Pancreas (tissue), 10 donors: ENCODE measurements around the gene FARP1. TPM values are rescaled to one million over a fixed set of nuclear protein-coding genes. Genes with fewer than 3 reads are reported as not detected.

Experiments used
- ATAC-seq, 4 donors: fragments of 200-7000 bp; cut with Tn5 transposase; one replicate each; pipeline versions ENCODE4 v1.8.0 to v1.9.1; 2020; ENCODE audit warnings: mild to moderate bottlenecking in 4 of 4, moderate library complexity in 4 of 4
- DNase-seq, 6 donors: peaks; one replicate each; pipeline ENCODE4 v3.0.0-alpha.2; 2020
- FAIRE-seq: peaks from 2 replicates; lab custom pipeline; 2012; peaks lifted over from hg19 to GRCh38; lab: Jason Lieb, UNC
- H3K27ac ChIP-seq, 4 donors: fragments of 200-600 bp; sonication (generic); 1 replicate in 3 of 4; 2 replicates in 1 of 4; pipeline versions ENCODE4 v1.5.0 to v1.8.0; 2020
- H3K27me3 ChIP-seq, 4 donors: fragments of 200-600 bp; one replicate each; pipeline ENCODE4 v1.8.0; 2021
- H3K36me3 ChIP-seq, 3 donors: fragments of 200-600 bp; sonication (generic) in 1 of 3; one replicate each; pipeline versions ENCODE4 v1.5.0 to v1.8.0; 2020 to 2021
- H3K4me1 ChIP-seq, 3 donors: fragments of 200-600 bp; one replicate each; pipeline ENCODE4 v1.8.0; 2021
- H3K4me3 ChIP-seq, 4 donors: fragments of 200-600 bp; sonication (generic) in 2 of 4; one replicate each; pipeline versions ENCODE4 v1.5.0 to v1.8.0; 2020 to 2021
- H3K9me3 ChIP-seq, 4 donors: fragments of 200-600 bp; one replicate each; pipeline ENCODE4 v1.8.0; 2021
- CTCF ChIP-seq, 4 donors: fragments of 200-600 bp; sonication (generic) in 3 of 4; IDR thresholded peaks; one replicate each; pipeline versions ENCODE4 v1.5.0 to v1.8.0; 2021; ENCODE audit warnings: antibody characterized with exemption in 4 of 4
- WGBS, 2 donors: extraction: QIAGEN DNeasy Blood & Tissue Kit; methylation state at CpG; one replicate each; pipeline ENCODE4 v1.1.7; 2013; 5-methylcytosine and 5-hydroxymethylcytosine counted together
- intact Hi-C, 3 donors: fragments of 100-400 bp; cut with DNase I; formaldehyde crosslinking; loops; one replicate each; pipeline versions ENCODE4 v1.11.1 to v1.14.2; 2022
- polyA plus RNA-seq, 2 donors: library from polyadenylated mRNA; stranded (reverse); fragments of 200-250 nt; gene quantifications; one replicate each; pipeline ENCODE4 v1.2.3, GENCODE V29; 2013
- total RNA-seq, 6 donors: library from RNA; stranded (reverse); fragmentation: NEBNext Ultra II Directional in 4 of 6; extraction: Animal tissue kit (Norgen Biotek cat#: 25700) in 4 of 6; gene quantifications; one replicate each; pipeline versions ENCODE4 v1.2.1 to v1.2.4, GENCODE V29; 2021 to 2023
- donor health status: healthy with polysubstance abuse.
- donor health status: DM: no; HTN: no; CAD: no; lungs with moderate emphysema.
- donor health status: DM: no; HTN: no; CAD: no.
- donor health status: control.
- donor health status: control.
- donor health status: Bipolar disorder and iron deficiency.
- donor health status: DM: yes; HTN: yes; CAD: no.
- donor health status: DM: no; HTN: no; CAD: no.
- donor health status: DM: no; HTN: no; CAD: no.
- donor health status: DM: yes; HTN: yes; CAD: no.

Gene FARP1
- total and polyA plus RNA-seq, 8 donors: 30.8 to 95.1 (median 56.0) TPM

DNA sequence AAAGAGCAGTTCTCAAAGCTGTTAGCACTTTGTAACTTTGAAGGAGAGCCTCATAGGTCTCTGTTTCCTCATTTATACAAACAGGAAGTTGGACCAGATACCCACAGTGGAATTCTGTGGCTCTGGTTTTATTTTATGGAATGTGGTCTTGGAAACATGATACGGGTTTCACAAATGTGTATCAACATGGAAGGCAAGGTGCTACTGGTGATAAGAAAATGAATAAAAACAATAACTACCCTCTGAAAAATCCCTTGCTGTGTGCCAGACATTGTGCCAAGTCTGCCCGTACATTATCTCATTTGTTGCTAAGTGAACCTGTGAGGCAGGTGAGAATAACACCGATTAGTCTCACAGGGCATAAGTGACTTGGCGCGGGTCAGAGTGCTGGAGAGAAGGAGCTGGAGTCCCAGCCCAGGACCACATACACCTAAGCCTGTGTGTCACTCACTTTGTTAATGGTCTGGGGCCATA lies 79.2 kb downstream of the FARP1 start:
- Histone ChIP-seq H3K36me3 (no peaks in the 10 kb centered on the region), H3K4me3 (no peak overlapping the region), H3K27ac (peak overlapping the region; percentile 17 to 78 (median 68)), H3K9me3 (no peaks in the 10 kb centered on the region), H3K27me3 (no peaks in the 10 kb centered on the region), H3K4me1 (peaks cover 37 to 49% (median 43%) of the 10 kb centered on the region in 3 donors)
- intact Hi-C loops: no loop called here
- WGBS, 2 donors: 7 to 14% methylated on average over 5 of the region's 5 CpGs
- DNase-seq (peak; percentile 67 to 86 (median 82)), FAIRE-seq (no peak), ATAC-seq (peak; percentile 87 to 92 (median 89))
- TF ChIP-seq CTCF (IDR thresholded peaks at IDR 0.05): no peak

DNA sequence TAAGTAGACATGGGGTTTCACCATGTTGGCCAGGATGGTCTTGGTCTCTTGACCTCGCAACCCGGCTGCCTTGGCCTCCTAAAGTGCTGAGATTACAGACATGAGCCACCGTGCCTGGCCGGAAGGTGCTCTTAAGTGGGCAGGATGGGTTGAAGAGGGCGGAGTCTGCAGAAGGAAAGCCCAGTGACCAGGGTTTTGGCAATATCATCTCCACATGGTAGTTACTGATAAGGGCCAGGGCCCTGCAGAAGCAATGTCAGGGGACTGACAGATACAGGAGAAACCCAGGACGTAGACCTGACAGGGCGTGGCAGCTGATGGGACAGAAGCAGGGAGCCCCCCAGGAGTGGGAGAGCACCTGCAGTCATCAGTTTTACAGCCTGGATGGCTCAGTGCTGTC lies 79.9 kb downstream of the FARP1 start:
- Histone ChIP-seq H3K4me3 (no peak overlapping the region), H3K27me3 (no peaks in the 10 kb centered on the region), H3K27ac (peak overlapping the region; percentile 17 to 78 (median 68)), H3K36me3 (no peaks in the 10 kb centered on the region), H3K9me3 (no peaks in the 10 kb centered on the region), H3K4me1 (peaks cover 37 to 49% (median 43%) of the 10 kb centered on the region in 3 donors)
- ATAC-seq: peak; percentile 17 to 35 (median 32)
- intact Hi-C loops: no loop called here
- FAIRE-seq: no peak
- TF ChIP-seq CTCF (IDR thresholded peaks at IDR 0.05): no peak
- 43 to 46% methylated on average over 7 of the region's 7 CpGs for WGBS, 2 donors
- DNase-seq: peak in 1 of 6 donors; percentile 16

GRCh38 chr13:98223741-98224140 lies 80.8 kb downstream of the FARP1 start:
- H3K36me3 ChIP-seq: no peaks in the 10 kb centered on the region
- H3K4me1 ChIP-seq: peaks cover 37 to 49% (median 43%) of the 10 kb centered on the region in 3 donors
- no peak overlapping the region for H3K4me3 ChIP-seq
- ATAC-seq (peak; percentile 22 to 44 (median 36)), DNase-seq (no peak), FAIRE-seq (no peak)
- H3K27ac ChIP-seq: peak overlapping the region; percentile 17 to 78 (median 68)
- no peaks in the 10 kb centered on the region for H3K9me3 ChIP-seq
- no peaks in the 10 kb centered on the region for H3K27me3 ChIP-seq
- no peak for TF ChIP-seq CTCF (IDR thresholded peaks at IDR 0.05)
- intact Hi-C loops: no loop called here

DNA sequence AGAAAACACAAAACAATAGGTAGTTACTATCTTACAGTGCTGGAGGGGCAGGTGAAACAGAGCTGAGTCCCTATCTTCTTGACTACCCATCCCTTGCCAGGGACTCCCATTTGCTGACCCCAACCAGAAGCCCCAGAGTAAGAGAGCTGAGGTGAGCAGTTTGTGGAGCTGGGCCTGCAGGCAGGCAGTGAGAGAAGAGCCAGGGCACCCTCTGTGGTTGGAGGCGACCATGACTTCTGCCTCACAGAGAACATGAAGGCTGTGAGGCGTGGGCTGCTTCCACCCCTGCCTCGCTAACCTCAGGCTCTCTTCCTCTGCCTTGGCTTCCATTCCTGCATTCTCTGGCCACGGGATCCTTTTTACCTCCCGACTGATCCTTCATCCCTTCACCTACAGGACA lies 81.7 kb downstream of the FARP1 start:
- TF ChIP-seq CTCF (IDR thresholded peaks at IDR 0.05): no peak
- ATAC-seq (no peak), DNase-seq (no peak), FAIRE-seq (no peak)
- Histone ChIP-seq H3K27me3 (no peaks in the 10 kb centered on the region), H3K27ac (peak overlapping the region in 2 of 4 donors; percentile 17 to 78), H3K9me3 (no peaks in the 10 kb centered on the region), H3K4me1 (peaks cover 36 to 49% (median 43%) of the 10 kb centered on the region in 3 donors), H3K36me3 (no peaks in the 10 kb centered on the region), H3K4me3 (no peak overlapping the region)
- WGBS, 2 donors: 82 to 87% methylated on average over 5 of the region's 5 CpGs
- intact Hi-C loops: no loop called here
